ENCODE results near the gene NWD2. TPM values are rescaled to one million over a fixed set of nuclear protein-coding genes. Genes with fewer than 3 reads are reported as not detected.

The NWD2 gene
- total and polyA plus RNA-seq, 9 of the 15 experiments (the other 6 are each of a cell fraction or from before 2014, with no cell fraction given), result not detected

- TF ChIP-seq TEAD4 (IDR thresholded peaks at IDR 0.05; ENCODE audit: low read length), result no peak
- TF ChIP-seq TEAD4 (CRISPR knock-in tag; IDR thresholded peaks at IDR 0.05; ENCODE audit: borderline replicate concordance), result no peak
- no peak for TF ChIP-seq RAD51 (IDR thresholded peaks at IDR 0.05; ENCODE audit: borderline replicate concordance, low read depth)
- TF ChIP-seq, protein P1, sequence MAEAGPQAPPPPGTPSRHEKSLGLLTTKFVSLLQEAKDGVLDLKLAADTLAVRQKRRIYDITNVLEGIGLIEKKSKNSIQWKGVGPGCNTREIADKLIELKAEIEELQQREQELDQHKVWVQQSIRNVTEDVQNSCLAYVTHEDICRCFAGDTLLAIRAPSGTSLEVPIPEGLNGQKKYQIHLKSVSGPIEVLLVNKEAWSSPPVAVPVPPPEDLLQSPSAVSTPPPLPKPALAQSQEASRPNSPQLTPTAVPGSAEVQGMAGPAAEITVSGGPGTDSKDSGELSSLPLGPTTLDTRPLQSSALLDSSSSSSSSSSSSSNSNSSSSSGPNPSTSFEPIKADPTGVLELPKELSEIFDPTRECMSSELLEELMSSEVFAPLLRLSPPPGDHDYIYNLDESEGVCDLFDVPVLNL (CRISPR knock-in tag; IDR thresholded peaks at IDR 0.05; ENCODE audit: low read depth), result no peak
- TF ChIP-seq ZNF174 (CRISPR knock-in tag; IDR thresholded peaks at IDR 0.05), result no peak
- no peak for TF ChIP-seq JUNB (CRISPR knock-in tag; conservative IDR thresholded peaks at IDR 0.05)
- TF ChIP-seq, protein P2, sequence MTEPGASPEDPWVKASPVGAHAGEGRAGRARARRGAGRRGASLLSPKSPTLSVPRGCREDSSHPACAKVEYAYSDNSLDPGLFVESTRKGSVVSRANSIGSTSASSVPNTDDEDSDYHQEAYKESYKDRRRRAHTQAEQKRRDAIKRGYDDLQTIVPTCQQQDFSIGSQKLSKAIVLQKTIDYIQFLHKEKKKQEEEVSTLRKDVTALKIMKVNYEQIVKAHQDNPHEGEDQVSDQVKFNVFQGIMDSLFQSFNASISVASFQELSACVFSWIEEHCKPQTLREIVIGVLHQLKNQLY (CRISPR knock-in tag; conservative IDR thresholded peaks at IDR 0.05), result no peak
- TF ChIP-seq CREB5 (CRISPR knock-in tag; IDR thresholded peaks at IDR 0.05), result no peak
- TF ChIP-seq ZNF121 (CRISPR knock-in tag; conservative IDR thresholded peaks at IDR 0.05), result no peak
- no peak for TF ChIP-seq PURB (CRISPR knock-in tag; IDR thresholded peaks at IDR 0.05; ENCODE audit: low read depth)
- TF ChIP-seq RHOXF2B (CRISPR knock-in tag; conservative IDR thresholded peaks at IDR 0.05), result no peak
- TF ChIP-seq SRSF7 (optimal IDR thresholded peaks at IDR 0.05; ENCODE audit: low read depth, low read length), result no peak
- no peak for TF ChIP-seq ARHGAP35 (IDR thresholded peaks at IDR 0.05; ENCODE audit: partially characterized antibody)
Observed at GRCh38 chr4:37490391-37491347, 246.1 kb downstream of the NWD2 start (continued).
